Measurements from ENCODE around the gene ARRB1. TPM values are rescaled to one million over a fixed set of nuclear protein-coding genes. Genes with fewer than 3 reads are reported as not detected.

ARRB1 gene
- total and polyA plus RNA-seq, 9 donors, result 15.2 to 68.0 (median 27.2) TPM

- H3K9me3 ChIP-seq, result no peaks in the 10 kb centered on the region
- no peak for TF ChIP-seq POLR2A (IDR thresholded peaks at IDR 0.05)
- no peak for TF ChIP-seq EP300 (IDR thresholded peaks at IDR 0.05)
- no peak for TF ChIP-seq CTCF (IDR thresholded peaks at IDR 0.05)
- no peaks in the 10 kb centered on the region for H3K36me3 ChIP-seq
- H3K27ac ChIP-seq, result no peak overlapping the region
- H3K27me3 ChIP-seq, result no peaks in the 10 kb centered on the region
- DNase-seq, result peak in 3 of 5 donors; percentile 14 to 33 (median 15)
- H3K4me1 ChIP-seq (ENCODE audit: insufficient read depth), result no peaks in the 10 kb centered on the region
- H3K4me3 ChIP-seq, result no peak overlapping the region
- intact Hi-C loops (cut with DNase I), result loop anchor here in 1 of 4 donors (5.0 kb wide), 1 partner anchor 254 kb away; no protein-coding TSS in a partner anchor
- 72 to 84% (median 74%) methylated on average over 13 of the region's 13 CpGs for WGBS, 3 donors
Observed at GRCh38 chr11:75277991-75278790, 73.3 kb downstream of the ARRB1 start.

- TF ChIP-seq EP300 (IDR thresholded peaks at IDR 0.05), result no peak
- no peak for TF ChIP-seq CTCF (IDR thresholded peaks at IDR 0.05)
- TF ChIP-seq POLR2A (IDR thresholded peaks at IDR 0.05), result no peak
- WGBS, 3 donors, result 93 to 95% (median 94%) methylated on average over 11 of the region's 11 CpGs
- Histone ChIP-seq H3K4me3 (no peak overlapping the region), H3K4me1 (ENCODE audit: insufficient read depth) (no peaks in the 10 kb centered on the region), H3K27ac (no peak overlapping the region), H3K36me3 (no peaks in the 10 kb centered on the region), H3K9me3 (no peaks in the 10 kb centered on the region), H3K27me3 (no peaks in the 10 kb centered on the region)
- intact Hi-C loops (cut with DNase I), result loop anchor here in 1 of 4 donors (5.0 kb wide), 1 partner anchor 255 kb away; no protein-coding TSS in a partner anchor
- DNase-seq, result peak in 2 of 5 donors; percentile 7 to 13
Observed at GRCh38 chr11:75277211-75277805, 74.2 kb downstream of the ARRB1 start.

- no peaks in the 10 kb centered on the region for H3K36me3 ChIP-seq
- H3K4me3 ChIP-seq, result no peak overlapping the region
- H3K4me1 ChIP-seq (ENCODE audit: insufficient read depth), result no peaks in the 10 kb centered on the region
- no peaks in the 10 kb centered on the region for H3K9me3 ChIP-seq
- WGBS, 3 donors, result 79 to 86% (median 84%) methylated on average over 6 of the region's 6 CpGs
- intact Hi-C loops (cut with DNase I), result loop anchor here in 1 of 4 donors (5.0 kb wide), 1 partner anchor 256 kb away; no protein-coding TSS in a partner anchor
- no peak for TF ChIP-seq EP300 (IDR thresholded peaks at IDR 0.05)
- TF ChIP-seq POLR2A (IDR thresholded peaks at IDR 0.05), result no peak
- no peak for TF ChIP-seq CTCF (IDR thresholded peaks at IDR 0.05)
- peak in 3 of 5 donors; percentile 2 to 18 (median 7) for DNase-seq
- no peaks in the 10 kb centered on the region for H3K27me3 ChIP-seq
- no peak overlapping the region for H3K27ac ChIP-seq
Observed at GRCh38 chr11:75276686-75277085, 74.8 kb downstream of the ARRB1 start.

GRCh38 chr11:75276186-75276585, 75.3 kb downstream of the ARRB1 start:
- WGBS, 3 donors, result 83 to 90% (median 84%) methylated on average over 2 of the region's 2 CpGs
- no peak overlapping the region for H3K4me3 ChIP-seq
- TF ChIP-seq POLR2A (IDR thresholded peaks at IDR 0.05) (no peak), CTCF (IDR thresholded peaks at IDR 0.05) (no peak), EP300 (IDR thresholded peaks at IDR 0.05) (no peak)
- no peaks in the 10 kb centered on the region for H3K9me3 ChIP-seq
- intact Hi-C loops (cut with DNase I), result loop anchor here in 1 of 4 donors (5.0 kb wide), 1 partner anchor 256 kb away; no protein-coding TSS in a partner anchor
- DNase-seq, result no peak
- H3K27ac ChIP-seq, result no peak overlapping the region
- H3K4me1 ChIP-seq (ENCODE audit: insufficient read depth), result no peaks in the 10 kb centered on the region
- H3K27me3 ChIP-seq, result no peaks in the 10 kb centered on the region
- no peaks in the 10 kb centered on the region for H3K36me3 ChIP-seq
